Astrocyte (in vitro differentiated cells and primary cell): ENCODE measurements around the gene L3MBTL4. TPM values are rescaled to one million over a fixed set of nuclear protein-coding genes. Genes with fewer than 3 reads are reported as not detected.
"Not testable (repeated sequence)": the region's sequence is repeated elsewhere in the genome, so short reads cannot be mapped to it uniquely, and the experiment has no call there.

Experiments
- DNase-seq: peaks from one replicate; pipeline ENCODE4 v3.0.0-alpha.2; 2010; ENCODE audit warnings: low read depth
- FAIRE-seq: peaks from 2 replicates; lab custom pipeline; 2011; peaks lifted over from hg19 to GRCh38; lab: Jason Lieb, UNC
- H2AFZ ChIP-seq: 2 replicates; pipeline ENCODE4 v1.6.0; 2012; ENCODE audit warnings: low read depth, low read length, inconsistent platforms
- H3K27ac ChIP-seq: 2 replicates; pipeline ENCODE4 v1.5.1; 2011; ENCODE audit warnings: low read depth, low read length, inconsistent platforms
- H3K27me3 ChIP-seq: 2 replicates; pipeline ENCODE4 v1.6.0; 2011; ENCODE audit warnings: low read length, inconsistent platforms; ENCODE audit not compliant: insufficient read depth
- H3K36me3 ChIP-seq: 2 replicates; pipeline ENCODE4 v1.5.1; 2011; ENCODE audit warnings: low read length, inconsistent platforms; ENCODE audit not compliant: insufficient read depth
- H3K4me1 ChIP-seq: 2 replicates; pipeline ENCODE4 v1.5.1; 2011; ENCODE audit warnings: low read length, inconsistent platforms; ENCODE audit not compliant: insufficient read depth
- H3K4me2 ChIP-seq: 2 replicates; pipeline ENCODE4 v1.6.0; 2012; ENCODE audit warnings: low read length, inconsistent platforms
- H3K4me3 ChIP-seq: 2 replicates; pipeline ENCODE4 v1.5.1; 2011; ENCODE audit warnings: low read depth, mild to moderate bottlenecking, low read length, inconsistent platforms; ENCODE audit not compliant: insufficient read depth
- H3K79me2 ChIP-seq: 2 replicates; pipeline ENCODE4 v1.6.0; 2012; ENCODE audit warnings: mild to moderate bottlenecking, low read length, inconsistent platforms; ENCODE audit not compliant: insufficient read depth
- H3K9ac ChIP-seq: 2 replicates; pipeline ENCODE4 v1.6.0; 2012; ENCODE audit warnings: mild to moderate bottlenecking, low read length, inconsistent platforms
- H3K9me3 ChIP-seq: 2 replicates; pipeline ENCODE4 v1.5.1; 2012; ENCODE audit warnings: low read depth, mild to moderate bottlenecking, low read length, inconsistent platforms; ENCODE audit not compliant: insufficient read depth
- H4K20me1 ChIP-seq: 2 replicates; pipeline ENCODE4 v1.6.0; 2012; ENCODE audit warnings: low read length, inconsistent platforms; ENCODE audit not compliant: insufficient read depth
- H3K27ac Mint-ChIP-seq: one replicate; pipeline ENCODE4 v1.8.0; 2021; ENCODE audit warnings: mild to moderate bottlenecking, mixed read lengths; ENCODE audit not compliant: unreplicated experiment
- H3K27me3 Mint-ChIP-seq: one replicate; pipeline ENCODE4 v1.8.0; 2021; ENCODE audit warnings: low read depth, mixed read lengths; ENCODE audit not compliant: unreplicated experiment
- H3K36me3 Mint-ChIP-seq: one replicate; pipeline ENCODE4 v1.8.0; 2021; ENCODE audit warnings: low read depth, mixed read lengths; ENCODE audit not compliant: unreplicated experiment
- H3K4me1 Mint-ChIP-seq: one replicate; pipeline ENCODE4 v1.8.0; 2021; ENCODE audit warnings: low read depth, mixed read lengths; ENCODE audit not compliant: unreplicated experiment
- H3K4me3 Mint-ChIP-seq: one replicate; pipeline ENCODE4 v1.8.0; 2021; ENCODE audit warnings: mild to moderate bottlenecking, moderate library complexity, mixed read lengths; ENCODE audit not compliant: unreplicated experiment
- H3K9me3 Mint-ChIP-seq: one replicate; pipeline ENCODE4 v1.8.0; 2021; ENCODE audit warnings: mild to moderate bottlenecking, mixed read lengths; ENCODE audit not compliant: unreplicated experiment
- CTCF ChIP-seq: IDR thresholded peaks from 2 replicates; pipeline ENCODE4 v1.5.1; 2011; ENCODE audit warnings: low read depth, mild to moderate bottlenecking, inconsistent platforms, low read length, moderate library complexity; ENCODE audit not compliant: insufficient read depth
- EZH2 ChIP-seq: IDR thresholded peaks from 2 replicates; pipeline ENCODE4 v1.6.1; 2012; ENCODE audit warnings: mild to moderate bottlenecking, low read length, inconsistent platforms; ENCODE audit not compliant: insufficient read depth
- total RNA-seq: library from RNA; stranded (reverse); gene quantifications from 2 replicates; pipeline ENCODE4 v1.2.1, GENCODE V29; 2021

The L3MBTL4 gene
- total RNA-seq, 1 donor from 2014 or later, result 0.52 TPM

GRCh38 chr18:6146307-6146661 lies 268.4 kb downstream of the L3MBTL4 start:
- DNase-seq (no peak), FAIRE-seq (no peak)
- H3K4me3 Mint-ChIP-seq, result no peak overlapping the region
- Histone ChIP-seq H3K27ac (no peak overlapping the region), H3K4me3 (no peak overlapping the region), H3K9ac (no peak overlapping the region), H3K27me3 (no peaks in the 10 kb centered on the region), H4K20me1 (no peaks in the 10 kb centered on the region), H3K36me3 (no peaks in the 10 kb centered on the region), H3K4me1 (no peaks in the 10 kb centered on the region), H3K9me3 (no peaks in the 10 kb centered on the region), H2AFZ (no peak overlapping the region), H3K79me2 (no peaks in the 10 kb centered on the region), H3K4me2 (no peak overlapping the region)
- no peak overlapping the region for H3K27ac Mint-ChIP-seq
- H3K9me3 Mint-ChIP-seq, result no peaks in the 10 kb centered on the region
- no peaks in the 10 kb centered on the region for H3K4me1 Mint-ChIP-seq
- H3K27me3 Mint-ChIP-seq, result no peaks in the 10 kb centered on the region
- TF ChIP-seq CTCF, result no peak
- TF ChIP-seq EZH2, result no peak
- no peaks in the 10 kb centered on the region for H3K36me3 Mint-ChIP-seq

- no peaks in the 10 kb centered on the region for H3K79me2 ChIP-seq
- H3K9ac ChIP-seq, result no peak overlapping the region
- Mint-ChIP-seq H3K4me3 (no peak overlapping the region), H3K36me3 (no peaks in the 10 kb centered on the region), H3K27ac (no peak overlapping the region), H3K9me3 (no peaks in the 10 kb centered on the region), H3K4me1 (no peaks in the 10 kb centered on the region), H3K27me3 (no peaks in the 10 kb centered on the region)
- DNase-seq (no peak), FAIRE-seq (no peak)
- H3K27ac ChIP-seq, result no peak overlapping the region
- no peak overlapping the region for H3K4me2 ChIP-seq
- H3K9me3 ChIP-seq, result no peaks in the 10 kb centered on the region
- H3K4me1 ChIP-seq, result no peaks in the 10 kb centered on the region
- H3K36me3 ChIP-seq, result no peaks in the 10 kb centered on the region
- TF ChIP-seq EZH2, result no peak
- no peak for TF ChIP-seq CTCF
- H4K20me1 ChIP-seq, result no peaks in the 10 kb centered on the region
- H3K27me3 ChIP-seq, result no peaks in the 10 kb centered on the region
- no peak overlapping the region for H3K4me3 ChIP-seq
- no peak overlapping the region for H2AFZ ChIP-seq
Measured at GRCh38 chr18:6145645-6146306, 268.9 kb downstream of the L3MBTL4 start.

GRCh38 chr18:6139007-6139406 lies 275.7 kb downstream of the L3MBTL4 start:
- DNase-seq (no peak), FAIRE-seq (no peak)
- no peaks in the 10 kb centered on the region for H3K9me3 ChIP-seq
- Mint-ChIP-seq H3K4me1 (no peaks in the 10 kb centered on the region), H3K9me3 (peaks cover 10% of the 10 kb centered on the region), H3K4me3 (no peak overlapping the region), H3K27ac (no peak overlapping the region), H3K27me3 (no peaks in the 10 kb centered on the region), H3K36me3 (no peaks in the 10 kb centered on the region)
- no peak overlapping the region for H3K9ac ChIP-seq
- H3K27ac ChIP-seq, result no peak overlapping the region
- no peaks in the 10 kb centered on the region for H3K36me3 ChIP-seq
- no peak for TF ChIP-seq CTCF
- TF ChIP-seq EZH2, result no peak
- no peak overlapping the region for H3K4me3 ChIP-seq
- no peak overlapping the region for H3K4me2 ChIP-seq
- H2AFZ ChIP-seq, result no peak overlapping the region
- no peaks in the 10 kb centered on the region for H4K20me1 ChIP-seq
- H3K79me2 ChIP-seq, result no peaks in the 10 kb centered on the region
- H3K27me3 ChIP-seq, result no peaks in the 10 kb centered on the region
- no peaks in the 10 kb centered on the region for H3K4me1 ChIP-seq

GRCh38 chr18:6135901-6136300 lies 278.8 kb downstream of the L3MBTL4 start:
- H3K9me3 ChIP-seq, FAIRE-seq, H3K4me2 ChIP-seq, H3K27ac ChIP-seq, H3K4me3 Mint-ChIP-seq, H4K20me1 ChIP-seq, H3K79me2 ChIP-seq, H3K36me3 Mint-ChIP-seq, H3K4me3 ChIP-seq, H3K4me1 Mint-ChIP-seq, H3K36me3 ChIP-seq, H3K27me3 ChIP-seq, H3K27ac Mint-ChIP-seq, H3K4me1 ChIP-seq, H2AFZ ChIP-seq, H3K27me3 Mint-ChIP-seq, H3K9ac ChIP-seq, DNase-seq: not testable (repeated sequence)
- peaks cover 12% of the 10 kb centered on the region for H3K9me3 Mint-ChIP-seq
